ENCODE results near the gene GPC3. TPM values are rescaled to one million over a fixed set of nuclear protein-coding genes. Genes with fewer than 3 reads are reported as not detected.
"Not testable (repeated sequence)": the region's sequence is repeated elsewhere in the genome, so short reads cannot be mapped to it uniquely, and the experiment has no call there.

GPC3 gene
- total RNA-seq (2014; rRNA removed), result not detected in 2 replicates
- not detected for polyA plus RNA-seq (2012)

GRCh38 chrX:133985164-133985966 lies at the start of gene GPC3:
TSS of gene GPC3 (minus strand) at chrX:133985594.
- no peak for DNase-seq (ENCODE audit: low read depth)

- no peak for DNase-seq (ENCODE audit: low read depth)
These were observed 47.0 kb upstream of the GPC3 start for GRCh38 chrX:134032441-134032840.

- peak; percentile 4 for DNase-seq (ENCODE audit: low read depth)
These were observed 41.3 kb upstream of the GPC3 start for GRCh38 chrX:134026565-134027311.

- no peak for DNase-seq (ENCODE audit: low read depth)
These were observed 40.7 kb upstream of the GPC3 start for GRCh38 chrX:134025986-134026545.

GRCh38 chrX:134024686-134025377 lies 39.4 kb upstream of the GPC3 start:
- DNase-seq (ENCODE audit: low read depth), result no peak

GRCh38 chrX:134023851-134024281 lies 38.5 kb upstream of the GPC3 start:
- no peak for DNase-seq (ENCODE audit: low read depth)

- no peak for DNase-seq (ENCODE audit: low read depth)
These were observed 35.5 kb upstream of the GPC3 start for GRCh38 chrX:134020910-134021309.

- DNase-seq (ENCODE audit: low read depth), result no peak
These were observed 34.3 kb upstream of the GPC3 start for GRCh38 chrX:134019567-134020206.

- not testable (repeated sequence) for DNase-seq (ENCODE audit: low read depth)
These were observed 30.9 kb upstream of the GPC3 start for GRCh38 chrX:134016309-134016708.

- DNase-seq (ENCODE audit: low read depth), result not testable (repeated sequence)
These were observed 30.1 kb upstream of the GPC3 start for GRCh38 chrX:134015510-134015909.

GRCh38 chrX:134013524-134013923 lies 28.1 kb upstream of the GPC3 start:
- no peak for DNase-seq (ENCODE audit: low read depth)

GRCh38 chrX:134013092-134013497 lies 27.7 kb upstream of the GPC3 start:
- DNase-seq (ENCODE audit: low read depth), result no peak

GRCh38 chrX:134010690-134011089 lies 25.3 kb upstream of the GPC3 start:
- DNase-seq (ENCODE audit: low read depth), result no peak

- no peak for DNase-seq (ENCODE audit: low read depth)
These were observed 22.3 kb upstream of the GPC3 start for GRCh38 chrX:134007716-134008115.

- DNase-seq (ENCODE audit: low read depth), result no peak
These were observed 21.2 kb upstream of the GPC3 start for GRCh38 chrX:134006484-134007161.

GRCh38 chrX:134004084-134004483 lies 18.7 kb upstream of the GPC3 start:
- DNase-seq (ENCODE audit: low read depth), result no peak

GRCh38 chrX:134002921-134003615 lies 17.7 kb upstream of the GPC3 start:
- no peak for DNase-seq (ENCODE audit: low read depth)

- no peak for DNase-seq (ENCODE audit: low read depth)
These were observed 15.2 kb upstream of the GPC3 start for GRCh38 chrX:134000260-134001245.
